ENCODE measurements around the gene GNAL.

DNA sequence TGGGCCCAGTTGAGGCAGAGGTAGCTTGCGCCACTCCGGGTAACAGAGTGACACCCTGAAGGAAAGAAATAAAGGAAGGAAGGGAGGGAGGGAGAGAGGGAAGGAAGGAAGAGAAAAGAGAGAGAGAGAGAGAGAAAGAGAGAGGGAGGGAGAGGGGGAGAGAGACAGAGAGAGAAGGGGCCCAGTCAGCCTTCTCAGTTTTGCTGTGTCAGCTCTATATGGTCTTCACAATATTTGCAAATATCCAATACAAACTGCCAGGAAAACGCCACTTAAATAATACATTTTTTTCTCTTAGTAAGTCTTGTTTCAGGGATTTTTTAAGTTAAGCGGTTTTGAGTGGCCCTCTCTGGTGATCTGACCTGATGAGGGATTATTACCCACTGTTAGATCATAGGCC, 156.6 kb downstream of the GNAL start:
- TF ChIP-seq POLR2AphosphoS5 (IDR thresholded peaks at IDR 0.05; ENCODE audit: borderline replicate concordance, low read depth, low read length), result no peak
- TF ChIP-seq EZH2 (IDR thresholded peaks at IDR 0.05), result no peak
